Activated T-cell treated with anti-CD3 and anti-CD28 coated beads for 48 hours (primary cell): ENCODE measurements around the gene RFC3.
"Not testable (repeated sequence)": the region's sequence is repeated elsewhere in the genome, so short reads cannot be mapped to it uniquely, and the experiment has no call there.

ENCODE experiments used
- DNase-seq: peaks from one replicate; pipeline ENCODE4 v3.0.0-alpha.2; 2020; ENCODE audit warnings: low read depth

RFC3 gene

DNA sequence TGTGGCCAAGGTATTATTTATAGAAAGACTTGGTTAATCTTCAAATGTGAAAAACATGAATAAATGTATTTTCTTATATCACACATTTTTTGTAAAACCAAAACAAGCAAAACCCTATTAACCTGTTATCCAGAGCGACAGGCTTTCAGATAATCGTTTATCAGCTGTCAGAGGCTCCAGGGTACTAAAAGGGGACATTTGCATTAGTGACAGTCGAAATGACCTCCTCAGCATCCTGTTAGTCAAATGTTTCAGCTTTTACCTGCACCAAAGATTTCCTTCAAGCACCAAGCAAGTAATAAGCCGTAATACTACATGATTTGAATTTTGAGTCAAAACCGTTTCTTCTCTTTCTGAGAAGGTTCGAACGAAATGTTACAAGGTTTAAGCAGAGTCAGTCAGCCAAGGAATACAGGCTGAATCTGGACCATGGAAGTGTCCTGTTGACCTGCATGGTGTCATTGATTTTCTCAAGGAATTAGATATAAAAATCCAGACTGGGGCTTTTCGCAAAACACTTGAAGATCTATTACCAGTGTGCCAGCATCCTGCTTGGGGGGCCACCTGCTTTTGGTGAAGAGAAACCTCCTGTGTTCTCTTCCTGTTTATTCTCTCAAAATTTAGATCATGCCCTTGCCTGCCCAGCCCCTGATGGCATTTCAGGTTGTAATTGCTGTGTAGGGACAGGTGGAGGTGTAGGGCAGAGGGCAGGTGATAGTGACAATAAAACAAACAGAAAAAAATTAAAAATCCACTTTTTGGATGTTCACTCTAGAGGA, 11.3 kb upstream of the RFC3 start:
- DNase-seq = no peak

DNA sequence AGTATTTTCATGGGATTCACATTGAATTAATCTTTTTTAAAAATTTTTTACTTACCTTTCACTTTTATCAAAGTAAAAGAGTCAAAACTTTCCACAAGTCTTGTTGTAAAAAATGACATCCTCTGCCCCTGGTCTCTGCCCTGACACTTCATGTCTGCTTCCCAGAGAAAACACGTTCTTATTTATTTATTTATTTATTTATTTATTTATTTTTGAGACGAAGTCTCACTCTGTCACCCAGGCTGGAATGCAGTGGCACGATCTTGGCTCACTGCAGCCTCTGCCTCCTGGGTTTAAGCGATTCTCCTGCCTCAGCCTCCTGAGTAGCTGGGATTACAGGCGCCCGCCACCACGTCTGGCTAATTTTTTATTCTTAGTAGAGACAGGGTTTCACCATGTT, 5.1 kb upstream of the RFC3 start:
- not testable (repeated sequence) for DNase-seq

DNA sequence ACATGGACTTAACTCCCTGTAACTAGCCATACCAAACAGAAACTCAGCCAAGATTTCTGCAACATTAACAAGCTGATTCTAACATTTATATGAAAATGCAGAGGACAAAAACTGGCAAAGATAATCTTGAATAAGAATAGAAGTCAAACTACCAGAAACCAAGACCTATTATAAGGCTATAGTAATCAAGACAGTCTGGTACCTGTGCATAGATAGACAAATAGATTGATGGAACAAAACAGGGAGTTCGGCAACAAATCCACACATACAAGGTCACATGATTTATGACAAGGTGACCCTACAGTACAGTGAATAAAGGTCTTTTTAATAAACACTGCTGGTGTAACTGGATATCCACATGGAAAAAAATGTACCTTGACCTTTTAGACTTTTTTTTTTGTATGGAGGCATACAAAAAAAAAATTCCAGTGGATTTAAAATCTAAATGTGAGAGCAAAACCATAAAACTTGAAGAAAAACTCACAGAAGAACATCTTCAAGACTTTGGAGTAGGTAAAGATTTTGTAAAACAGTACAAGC, 2.9 kb upstream of the RFC3 start:
- no peak for DNase-seq

DNA sequence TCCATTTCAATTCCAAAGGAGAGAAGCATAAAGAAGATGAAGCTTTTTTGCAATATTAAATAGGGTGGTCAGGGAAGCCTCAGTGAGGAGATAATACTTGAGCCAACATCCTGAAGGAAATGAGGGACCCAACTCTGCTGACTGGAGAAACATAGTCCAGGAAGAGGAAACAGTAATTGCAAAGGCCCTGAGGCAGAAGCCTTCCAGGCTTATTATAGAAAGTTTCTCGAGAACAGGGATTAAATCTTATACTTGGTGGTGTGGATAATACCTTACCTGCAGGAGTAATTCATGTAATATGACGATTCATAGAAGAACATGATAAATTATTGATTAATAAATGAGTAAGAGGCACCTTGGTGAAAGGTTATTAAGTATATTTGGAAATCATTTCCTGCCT, 1.0 kb upstream of the RFC3 start:
- no peak for DNase-seq

DNA sequence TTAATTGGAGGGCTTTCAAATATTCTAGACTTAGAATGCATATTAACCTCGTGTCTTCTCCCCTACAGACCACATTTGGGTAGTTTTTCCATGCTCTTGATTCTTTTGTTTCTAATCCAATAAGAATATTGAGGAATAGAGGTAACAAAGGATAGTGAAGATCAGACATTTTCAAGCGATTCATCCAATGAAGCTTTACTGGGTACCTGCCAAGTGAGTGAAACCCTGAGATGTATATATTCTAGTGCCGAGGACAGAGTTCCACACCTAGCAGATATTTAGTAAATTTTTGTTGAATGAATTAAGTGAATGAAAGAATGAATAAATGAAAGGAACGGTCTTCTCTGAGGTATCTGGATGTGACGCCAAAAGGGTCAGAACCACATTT, 442 bp upstream of the RFC3 start:
- no peak for DNase-seq

DNA sequence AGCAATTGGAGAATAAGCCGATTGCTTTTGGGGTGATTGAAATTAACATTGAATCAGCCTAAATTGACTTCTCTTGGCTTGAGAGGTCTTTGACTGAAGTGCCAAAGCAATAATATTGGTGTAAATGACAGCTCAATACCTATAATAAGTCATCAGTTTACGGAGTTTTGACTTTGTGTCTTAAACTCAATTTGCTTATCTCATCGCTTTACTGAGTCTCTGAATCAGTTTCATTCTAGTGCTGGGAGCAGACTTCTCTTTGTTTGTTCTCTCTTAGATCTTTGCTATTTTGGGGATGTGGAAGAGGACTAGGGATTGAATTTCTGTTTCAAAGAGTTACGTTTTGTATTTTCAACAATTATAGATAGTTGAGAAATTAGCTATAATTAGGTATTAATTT, 7.1 kb downstream of the RFC3 start:
- no peak for DNase-seq

DNA sequence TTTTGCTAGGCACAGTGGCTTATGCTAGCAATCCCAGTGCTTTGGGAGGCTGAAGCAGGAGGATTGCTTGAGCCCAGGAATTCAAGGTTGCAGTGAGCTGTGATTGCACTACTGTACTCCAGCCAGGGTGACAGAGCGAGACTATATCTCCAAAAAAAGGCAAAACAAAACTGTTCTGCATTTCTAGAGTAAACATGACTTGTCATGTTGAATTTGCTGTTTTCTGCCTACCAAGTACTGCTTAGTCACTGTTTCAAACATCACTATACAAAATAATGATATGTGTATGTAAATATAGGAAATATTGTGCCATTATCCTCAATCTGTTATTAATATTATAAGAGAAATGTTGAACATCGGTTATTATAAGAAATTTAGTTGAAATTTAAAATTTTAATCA, 9.2 kb downstream of the RFC3 start:
- DNase-seq = no peak

DNA sequence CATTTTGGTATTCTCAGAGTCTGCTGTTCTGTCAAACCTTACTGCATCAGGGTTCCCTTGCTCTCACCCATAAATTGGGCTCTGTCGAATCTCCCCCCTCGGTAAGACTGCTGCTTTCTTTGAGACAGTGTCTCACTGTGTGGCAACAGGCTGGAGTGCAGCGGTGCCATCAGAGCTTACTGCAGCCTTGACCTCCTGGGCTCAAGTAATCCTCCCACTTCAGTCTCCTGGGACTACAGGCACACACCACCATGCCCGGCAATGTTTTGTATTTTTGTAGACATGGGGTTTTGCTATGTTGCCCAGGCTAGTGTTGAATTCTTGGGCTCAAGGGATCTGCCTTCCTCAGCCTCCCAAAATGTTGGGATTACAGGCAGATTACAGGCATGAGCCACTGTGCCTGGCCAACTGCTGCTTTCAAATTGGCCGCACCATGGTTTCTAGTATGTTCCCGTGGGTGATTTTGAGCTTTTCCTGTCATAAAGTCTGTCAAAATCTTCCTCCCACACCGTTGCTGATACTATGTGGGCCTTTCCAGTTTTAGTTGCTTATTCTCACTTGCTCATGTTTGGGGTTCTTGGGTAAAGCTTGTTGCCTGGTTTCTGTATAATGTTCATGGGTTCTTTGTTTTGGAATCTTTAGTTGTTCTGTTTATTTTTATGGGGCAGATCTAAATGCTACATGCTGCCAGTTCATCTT, 10.6 kb downstream of the RFC3 start:
- no peak for DNase-seq

DNA sequence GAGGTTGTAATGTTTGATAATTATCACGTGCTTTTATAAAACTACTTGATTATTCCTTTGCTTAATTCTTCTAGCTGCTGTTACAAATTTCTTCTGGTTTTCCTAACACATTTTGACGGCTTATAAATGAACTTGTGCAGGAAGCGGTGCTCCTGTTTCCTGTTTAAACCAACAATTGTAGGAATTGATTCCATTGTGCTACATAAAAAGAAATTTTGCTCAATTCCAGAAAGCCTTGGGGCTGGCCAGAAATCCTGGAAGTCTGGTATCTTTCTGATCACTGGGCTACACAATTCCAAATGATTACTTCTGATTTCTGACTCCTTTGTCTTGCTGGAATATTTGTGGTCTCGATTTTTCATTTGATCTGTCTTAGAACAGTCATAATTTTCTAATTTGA, 14.9 kb downstream of the RFC3 start:
- no peak for DNase-seq

DNA sequence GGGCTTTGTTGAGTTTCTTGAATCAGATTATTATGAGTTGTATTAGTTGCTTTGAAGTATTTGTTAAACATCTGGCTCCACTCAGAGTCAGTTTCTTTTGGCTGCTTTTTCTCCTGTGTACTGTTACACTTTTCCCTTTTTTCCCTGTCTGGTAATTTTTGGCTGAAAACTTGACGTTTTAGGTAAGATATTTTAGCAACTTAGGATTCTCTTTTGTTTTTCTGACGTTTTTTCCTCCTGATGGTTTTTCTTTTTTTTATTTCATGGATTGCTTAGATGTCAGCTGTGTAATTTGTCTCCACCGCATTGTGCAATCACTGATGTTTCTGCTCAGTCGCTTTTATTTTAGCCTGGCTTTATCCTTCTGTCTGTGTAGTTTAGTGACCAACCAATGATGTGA, 20.7 kb downstream of the RFC3 start:
- DNase-seq = no peak

DNA sequence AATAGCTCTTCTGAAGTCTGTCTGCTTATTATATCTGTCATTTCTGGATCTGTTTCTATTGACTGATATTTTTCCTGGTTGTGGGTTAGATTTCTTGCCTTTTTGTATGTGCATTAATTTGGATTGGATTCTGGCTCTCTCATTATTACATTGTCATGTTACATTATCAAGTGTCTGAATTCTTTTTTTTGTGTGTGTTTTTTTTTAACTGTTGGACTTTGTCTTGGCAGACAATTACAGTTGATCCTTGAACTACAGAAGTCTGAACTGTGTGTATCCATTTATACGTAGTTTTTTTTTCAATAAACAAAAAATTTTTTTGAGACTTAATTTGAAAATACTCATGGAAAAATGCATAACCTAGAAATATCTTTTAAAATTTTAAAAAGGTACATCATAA, 22.5 kb downstream of the RFC3 start:
- DNase-seq = no peak

DNA sequence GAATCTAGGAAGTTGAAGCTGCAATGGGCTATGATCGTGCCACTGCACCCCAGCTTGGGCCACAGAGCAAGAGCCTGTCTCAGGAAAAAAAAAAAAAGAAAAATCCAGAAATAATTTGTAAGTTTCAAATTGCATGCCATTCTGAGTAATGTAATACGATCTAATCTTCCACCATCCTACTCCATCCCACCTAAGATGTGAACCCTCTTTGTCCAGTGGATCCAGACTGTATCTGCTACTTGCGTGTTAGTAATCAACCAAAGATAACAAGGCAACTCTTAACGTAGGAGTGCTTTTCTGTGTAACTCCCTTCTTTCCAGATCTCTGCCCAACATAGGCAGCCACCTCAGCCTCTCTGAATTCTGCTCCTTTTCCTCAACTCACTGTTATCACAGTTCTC, 24.3 kb downstream of the RFC3 start:
- no peak for DNase-seq

DNA sequence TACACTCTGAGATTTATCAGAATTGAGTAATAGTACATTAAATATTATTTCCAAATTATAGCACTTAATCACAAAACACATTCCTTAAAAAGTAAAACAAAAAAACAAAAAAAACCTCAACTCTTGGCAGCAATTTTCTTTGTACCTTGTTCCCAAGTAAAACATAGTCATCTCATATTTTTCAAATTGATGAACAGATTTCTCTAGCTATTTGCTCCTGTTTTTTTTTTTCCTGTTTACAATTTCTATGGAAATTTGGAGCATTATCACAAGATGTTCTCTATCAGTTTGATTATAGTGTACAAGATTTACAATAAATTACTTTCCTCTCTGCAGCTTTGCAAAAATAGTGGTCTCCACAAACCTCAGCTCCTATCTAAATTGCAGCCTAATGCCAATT, 25.0 kb downstream of the RFC3 start:
- DNase-seq = no peak

DNA sequence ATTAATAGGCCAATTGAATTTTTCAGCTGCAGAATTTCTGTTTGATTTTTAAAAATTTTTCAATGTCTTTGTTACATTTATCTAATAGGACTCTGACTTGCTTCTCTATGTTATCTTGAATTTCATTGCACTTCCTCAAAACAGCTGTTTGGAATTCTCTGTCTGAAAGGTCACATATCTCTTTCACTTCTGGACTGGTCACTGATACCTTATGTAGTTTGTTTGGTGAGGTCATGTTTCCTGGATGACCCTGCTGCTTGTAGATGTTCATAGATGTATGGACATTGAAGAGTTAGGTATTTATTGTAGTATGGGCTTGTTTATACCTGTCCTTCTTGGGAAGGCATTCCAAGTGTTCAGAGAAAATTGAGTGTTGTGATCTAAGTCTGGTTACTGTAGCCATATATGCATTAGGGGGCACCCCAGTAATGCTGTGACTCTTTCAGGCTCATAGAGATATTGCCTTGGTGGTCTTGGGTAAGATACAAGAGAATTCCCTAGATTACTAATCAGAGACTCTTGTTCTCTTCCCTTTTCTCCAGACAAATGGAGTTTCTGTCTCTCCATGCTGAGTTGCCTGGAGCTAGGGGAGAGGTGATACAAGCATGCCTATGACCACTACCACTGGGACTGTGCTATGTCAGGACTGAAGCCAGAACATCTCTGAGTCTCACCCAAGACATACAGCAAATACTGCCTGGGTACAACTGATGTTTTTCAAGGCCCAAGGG, 27.8 kb downstream of the RFC3 start:
- no peak for DNase-seq

DNA sequence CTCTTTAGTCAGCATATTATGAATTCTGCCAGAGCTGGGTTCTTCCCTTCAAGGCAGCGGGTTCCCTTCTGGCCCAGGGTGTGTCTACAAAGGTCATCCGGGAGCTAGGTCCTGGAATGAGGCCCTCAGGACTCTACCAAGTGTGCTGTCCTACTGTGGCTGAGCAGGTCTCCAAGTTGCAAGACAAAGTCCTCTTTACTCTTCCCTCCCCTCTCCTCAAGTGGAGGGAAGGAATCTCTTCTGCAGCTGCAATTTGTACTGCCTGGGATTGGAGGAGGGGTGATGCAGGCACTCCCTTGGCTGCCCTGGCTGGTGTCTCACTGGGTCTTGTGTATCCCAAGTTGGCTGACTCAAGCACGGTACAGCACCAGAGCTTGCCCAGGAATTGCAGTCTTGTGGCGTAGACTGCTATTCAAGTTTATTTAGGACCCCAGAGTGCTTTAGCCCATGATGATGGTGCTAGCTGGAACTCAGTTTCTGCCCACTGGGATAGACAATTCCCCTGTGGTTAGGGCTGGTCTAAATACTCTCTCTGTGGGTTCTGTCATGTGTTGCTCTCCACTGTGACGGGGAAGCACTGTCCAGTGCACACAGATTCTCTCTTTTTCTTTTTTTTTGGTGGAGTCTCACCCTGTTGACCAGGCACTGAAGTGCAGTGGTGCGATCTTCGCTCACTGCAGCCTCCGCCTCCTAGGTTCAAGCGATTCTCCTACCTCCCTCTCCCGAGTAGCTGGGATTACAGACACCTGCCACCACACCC, 28.5 kb downstream of the RFC3 start:
- no peak for DNase-seq

DNA sequence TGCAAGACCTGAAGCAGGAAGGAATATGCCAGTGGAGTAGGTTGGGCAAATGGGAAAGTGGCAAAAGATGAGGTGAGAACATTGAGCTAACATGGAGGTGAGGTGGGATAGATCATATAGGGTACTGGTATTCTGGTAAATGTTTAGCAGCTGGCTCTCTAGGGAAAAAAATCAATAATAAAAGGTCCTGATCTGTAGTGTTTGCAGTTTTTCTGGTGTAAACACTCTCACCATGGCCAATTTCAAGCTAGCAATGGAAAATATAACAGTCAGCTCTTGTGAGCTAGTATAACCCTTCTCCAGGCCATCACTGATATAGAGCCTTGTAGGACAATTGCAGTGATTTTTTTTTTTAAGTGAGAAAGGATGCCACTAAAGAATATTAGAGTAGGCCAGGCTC, 31.3 kb downstream of the RFC3 start:
- DNase-seq = no peak

DNA sequence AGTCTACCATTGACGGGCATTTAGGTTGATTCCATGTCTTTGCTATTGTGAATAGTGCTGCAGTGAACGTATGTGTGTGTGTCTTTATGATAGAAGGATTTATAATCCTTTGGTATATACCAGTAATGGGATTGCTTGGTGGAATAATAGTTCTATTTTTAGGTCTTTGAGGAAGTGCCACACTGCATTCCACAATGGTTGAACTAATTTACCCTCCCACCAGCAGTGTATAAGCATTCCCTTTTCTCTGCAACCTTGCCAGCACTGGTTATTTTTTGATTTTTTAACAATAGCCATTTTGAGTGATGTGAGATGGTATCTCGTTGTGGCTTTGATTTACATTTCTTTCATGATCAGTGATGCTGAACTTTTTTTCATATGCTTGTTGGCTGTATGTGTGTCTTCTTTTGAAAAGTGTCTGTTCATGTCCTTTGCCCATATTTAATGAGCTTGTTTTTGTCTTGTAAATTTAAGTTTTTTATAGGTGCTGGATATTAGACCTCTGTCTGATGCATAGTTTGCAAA, 37.5 kb downstream of the RFC3 start:
- DNase-seq = no peak

DNA sequence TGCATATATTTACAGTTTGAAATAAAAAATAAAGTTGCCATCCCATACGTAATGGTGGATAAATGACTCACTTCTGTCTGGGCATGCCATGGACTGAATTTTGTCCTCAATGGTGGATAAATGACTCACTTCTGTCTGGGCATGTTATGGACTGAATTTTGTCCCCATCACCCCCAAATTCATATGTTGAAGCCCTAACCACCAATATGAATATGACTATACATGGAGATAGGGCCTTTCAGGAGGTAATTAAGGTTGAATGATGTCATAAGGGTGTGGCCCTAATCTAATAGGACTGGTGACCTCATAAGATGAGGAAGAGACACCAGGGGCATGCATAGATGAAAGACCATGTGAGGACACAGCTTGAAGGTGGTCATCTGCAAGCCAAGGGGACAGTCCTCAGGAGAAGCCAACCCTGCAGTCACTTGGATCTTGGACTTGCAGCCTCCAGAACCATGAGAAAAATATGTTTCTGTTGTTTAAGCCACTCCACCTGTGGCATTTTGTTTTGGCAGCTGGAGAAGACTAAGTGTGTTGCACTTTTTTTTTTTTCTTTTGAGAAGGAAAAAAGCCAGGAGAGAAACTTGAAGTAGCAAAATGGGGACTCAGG, 41.8 kb downstream of the RFC3 start:
- no peak for DNase-seq

DNA sequence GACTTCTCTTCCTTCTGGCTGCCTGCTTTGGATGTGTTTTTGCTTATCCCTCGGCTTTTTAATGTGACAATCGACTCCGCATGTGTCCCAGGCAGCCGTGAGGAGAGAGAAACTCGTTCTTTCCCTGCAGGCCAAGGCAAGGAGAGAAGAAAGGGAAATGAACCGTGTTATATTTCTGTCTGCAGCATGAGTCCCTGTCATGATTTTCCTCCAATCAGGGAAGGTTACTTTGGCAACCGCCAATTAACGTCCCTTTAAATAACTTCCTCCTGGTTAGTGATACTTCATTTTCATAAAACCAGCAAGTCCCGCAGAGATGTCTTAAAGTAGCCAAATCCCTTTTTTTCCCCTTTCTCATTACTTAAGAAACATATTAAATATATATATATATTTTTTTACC, 42.6 kb downstream of the RFC3 start:
- no peak for DNase-seq

DNA sequence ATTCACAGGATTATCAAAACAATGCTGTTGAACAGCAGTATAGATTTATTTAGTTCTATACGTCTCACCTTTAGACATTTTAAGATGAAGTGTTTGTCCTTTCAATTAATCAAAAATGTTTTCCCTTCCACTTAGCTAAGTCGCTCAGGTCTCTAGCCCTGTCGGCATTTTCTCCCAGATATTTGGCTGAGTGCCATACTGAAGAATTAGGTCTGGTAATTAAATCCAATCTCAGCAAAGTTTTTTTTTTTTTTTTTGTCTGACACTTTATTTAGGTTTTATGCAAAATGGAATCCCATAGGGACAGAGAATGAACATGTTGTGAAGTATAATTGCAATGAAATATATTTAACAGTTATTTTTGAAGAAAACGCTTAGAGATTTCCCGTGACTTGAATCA, 44.1 kb downstream of the RFC3 start:
- no peak for DNase-seq

DNA sequence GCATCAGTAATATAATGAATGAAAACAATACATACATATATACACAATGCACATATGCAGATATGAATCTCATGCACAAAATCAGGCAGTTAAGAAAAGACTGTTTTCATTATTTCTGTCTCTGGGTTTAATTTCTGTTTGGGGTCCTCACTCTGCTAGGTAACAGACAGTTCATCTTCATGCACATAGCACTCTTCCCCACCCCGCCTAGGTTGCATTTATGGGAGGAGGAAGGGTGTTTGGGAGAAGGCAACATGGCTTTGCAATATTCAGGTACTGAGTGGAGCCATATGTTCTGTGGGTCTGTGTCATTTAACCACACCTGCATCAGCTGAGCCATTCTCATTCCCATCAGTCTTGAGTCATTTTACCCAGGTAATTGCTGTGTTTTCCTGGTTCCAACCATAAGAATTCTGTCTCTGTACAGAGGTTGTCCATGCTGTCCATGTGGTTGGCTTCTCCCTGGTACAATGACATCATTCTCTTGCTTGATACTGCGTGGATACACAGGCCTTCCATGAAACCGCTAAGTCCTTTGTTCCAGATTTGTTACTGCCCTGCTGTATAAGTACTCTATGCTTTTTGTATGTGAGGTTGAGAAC, 45.3 kb downstream of the RFC3 start:
- no peak for DNase-seq
